HG03175 (cell line): ENCODE results near the gene SLC9A9.

Experiments used
- ATAC-seq: cut with Tn5 transposase; IDR thresholded peaks from one replicate; pipeline ENCODE4 v1.9.1; 2021; ENCODE audit warnings: mild to moderate bottlenecking, moderate library complexity; ENCODE audit not compliant: unreplicated experiment

Gene SLC9A9

DNA sequence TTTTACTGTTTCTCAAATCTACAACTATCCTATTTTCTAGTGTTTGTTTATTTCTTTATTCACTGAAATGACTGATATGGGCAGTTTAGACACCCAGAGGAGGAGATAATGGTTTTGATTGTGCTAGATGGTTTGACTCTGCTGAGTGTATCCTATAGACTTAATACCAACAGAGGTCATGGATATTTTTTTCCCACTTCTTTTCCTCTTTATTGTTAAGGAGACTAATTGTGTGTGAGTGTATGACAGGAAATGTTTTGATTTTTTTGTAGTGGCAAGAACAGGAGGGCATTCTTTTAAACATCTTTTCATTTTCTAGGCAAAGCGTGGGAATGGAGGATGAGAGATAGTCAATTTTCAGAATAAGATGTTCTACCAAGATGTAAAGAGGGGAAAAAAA lies 505.2 kb downstream of the SLC9A9 start:
- ATAC-seq, result no peak

DNA sequence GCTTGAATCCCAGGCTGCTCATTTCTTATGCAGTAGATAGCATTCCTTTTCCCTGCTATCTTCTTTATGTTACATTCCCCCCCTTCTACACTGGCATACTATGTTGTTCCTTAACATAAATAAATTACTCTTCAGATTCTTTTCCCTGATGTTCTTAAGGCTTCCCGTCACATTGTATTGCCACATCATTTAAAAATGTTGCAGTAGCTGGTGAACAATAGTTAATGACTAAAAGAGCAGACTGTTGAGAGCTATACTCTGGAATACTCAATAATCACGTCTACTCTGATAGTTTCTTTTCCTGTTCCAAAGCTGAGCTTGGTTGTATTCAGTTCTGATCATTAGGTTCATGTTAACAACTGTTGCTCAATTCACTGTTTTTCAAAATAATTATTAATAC lies 508.8 kb downstream of the SLC9A9 start:
- no peak for ATAC-seq

DNA sequence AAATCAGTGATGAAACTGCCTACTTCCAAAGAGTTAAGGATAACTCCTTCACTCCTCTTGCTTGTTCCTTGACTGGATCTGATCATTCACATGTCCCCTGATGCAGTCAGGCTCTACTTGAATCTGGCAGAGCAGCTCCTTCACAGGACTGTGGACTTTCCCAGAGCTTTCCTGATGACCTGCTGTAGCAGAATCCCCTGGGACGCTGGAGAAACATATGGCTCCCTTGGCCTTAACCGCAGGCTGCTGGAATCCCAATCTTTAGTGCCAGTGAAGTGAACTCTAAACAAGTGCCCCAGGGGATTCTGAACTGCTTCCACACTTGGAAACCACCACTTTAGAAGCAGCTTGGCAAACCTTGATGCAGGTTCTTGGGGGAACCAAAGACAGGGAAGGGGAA lies 510.9 kb downstream of the SLC9A9 start:
- ATAC-seq, result no peak

DNA sequence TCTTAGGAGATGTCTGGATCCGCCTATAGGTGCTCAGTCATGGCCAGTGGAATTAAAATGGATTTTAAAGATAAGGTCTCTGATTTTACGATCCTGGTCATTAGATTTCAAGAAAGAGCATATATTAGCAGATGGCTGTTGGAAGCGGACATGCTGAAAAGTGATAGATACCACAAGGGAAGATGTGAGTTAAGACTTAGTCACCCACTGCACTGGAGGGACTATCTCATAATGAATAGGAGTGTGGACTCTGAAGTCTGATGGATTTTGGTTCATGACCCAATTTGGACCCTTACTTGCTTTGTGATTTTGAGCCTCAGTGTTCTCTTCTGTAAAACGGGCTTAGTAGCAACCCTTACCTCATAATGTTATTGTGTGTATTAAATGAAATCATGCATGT lies 514.0 kb downstream of the SLC9A9 start:
- ATAC-seq, result no peak

DNA sequence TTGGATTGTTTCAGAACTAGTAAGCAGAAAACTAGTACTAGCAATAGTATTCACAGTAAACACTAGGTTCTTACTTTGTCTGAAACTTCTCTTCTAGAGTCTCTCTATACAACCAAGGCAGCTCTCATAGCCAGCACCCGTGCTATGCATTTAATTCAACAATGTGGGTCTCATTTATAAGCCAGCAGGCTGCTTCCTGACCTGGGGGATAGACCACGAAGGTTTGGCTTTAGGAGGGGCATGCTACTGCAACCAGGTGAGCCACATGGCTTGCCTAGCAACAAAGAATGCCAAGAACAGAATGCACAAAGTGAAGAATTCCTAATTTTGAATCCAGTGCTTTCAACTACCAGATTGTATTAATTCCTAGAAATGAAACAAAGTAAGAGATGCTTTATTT lies 514.9 kb downstream of the SLC9A9 start:
- no peak for ATAC-seq

DNA sequence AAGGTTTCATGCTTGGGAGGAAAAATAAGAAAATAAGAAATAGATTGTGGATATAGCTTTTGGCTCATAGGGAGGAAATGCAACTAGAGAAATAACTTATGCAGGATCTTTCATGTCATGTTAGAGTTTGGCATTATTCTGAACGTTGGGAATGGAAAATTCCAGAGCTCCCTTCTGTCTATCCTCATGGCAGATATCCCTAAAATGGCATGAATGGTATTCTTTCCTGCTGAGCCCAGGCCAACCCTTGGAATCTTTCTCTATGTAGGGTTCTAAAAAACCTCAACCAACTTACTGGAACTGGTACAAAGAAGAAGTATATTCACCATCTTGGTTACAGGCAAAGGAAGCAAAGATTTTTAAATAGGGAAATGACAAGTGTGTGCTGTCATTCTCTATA lies 516.2 kb downstream of the SLC9A9 start:
- no peak for ATAC-seq

DNA sequence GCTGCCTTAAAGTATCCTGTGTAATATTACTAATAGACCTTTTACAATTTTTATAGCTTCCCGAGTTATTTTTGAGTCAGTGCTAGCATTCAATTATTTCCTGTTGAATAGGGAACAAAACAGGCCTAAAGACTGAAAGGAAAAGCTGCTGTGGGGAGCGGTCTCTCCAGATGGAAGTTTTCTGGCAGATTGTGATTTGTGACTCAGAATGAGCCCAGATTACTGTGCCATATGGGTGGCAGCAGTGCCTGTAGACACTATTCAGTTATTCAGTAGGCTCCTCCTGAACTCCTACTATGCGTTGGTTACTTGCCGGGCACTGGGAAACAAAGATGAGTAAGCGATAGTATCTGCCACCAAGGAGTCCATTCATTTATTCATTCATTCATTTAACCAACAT lies 516.9 kb downstream of the SLC9A9 start:
- ATAC-seq, result no peak

DNA sequence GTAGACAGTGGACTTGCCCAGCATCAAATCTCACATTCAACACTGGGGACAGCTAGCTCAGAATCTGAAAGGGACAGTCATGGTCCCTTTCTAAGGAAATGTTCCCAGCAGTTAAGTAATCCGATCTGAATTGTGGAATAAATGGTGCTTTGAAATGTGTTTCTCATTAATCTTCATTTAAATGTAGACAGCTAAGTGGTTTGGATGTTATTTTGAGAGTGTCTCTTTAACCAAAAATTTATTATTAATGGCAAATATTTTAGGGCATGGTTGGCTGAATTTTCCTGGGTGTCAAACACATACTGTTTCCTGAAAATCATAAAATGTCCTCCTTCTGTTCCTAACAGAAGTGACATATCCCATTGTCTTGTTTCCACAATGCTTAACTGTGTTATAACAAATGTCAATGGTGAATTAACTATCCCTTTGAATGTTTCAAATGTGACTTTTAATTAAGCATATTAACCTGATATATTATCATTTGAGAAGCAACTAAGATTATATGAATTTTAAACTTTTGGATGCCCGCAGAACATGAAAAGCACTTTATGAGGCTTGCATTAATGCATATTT lies 517.9 kb downstream of the SLC9A9 start:
- no peak for ATAC-seq

DNA sequence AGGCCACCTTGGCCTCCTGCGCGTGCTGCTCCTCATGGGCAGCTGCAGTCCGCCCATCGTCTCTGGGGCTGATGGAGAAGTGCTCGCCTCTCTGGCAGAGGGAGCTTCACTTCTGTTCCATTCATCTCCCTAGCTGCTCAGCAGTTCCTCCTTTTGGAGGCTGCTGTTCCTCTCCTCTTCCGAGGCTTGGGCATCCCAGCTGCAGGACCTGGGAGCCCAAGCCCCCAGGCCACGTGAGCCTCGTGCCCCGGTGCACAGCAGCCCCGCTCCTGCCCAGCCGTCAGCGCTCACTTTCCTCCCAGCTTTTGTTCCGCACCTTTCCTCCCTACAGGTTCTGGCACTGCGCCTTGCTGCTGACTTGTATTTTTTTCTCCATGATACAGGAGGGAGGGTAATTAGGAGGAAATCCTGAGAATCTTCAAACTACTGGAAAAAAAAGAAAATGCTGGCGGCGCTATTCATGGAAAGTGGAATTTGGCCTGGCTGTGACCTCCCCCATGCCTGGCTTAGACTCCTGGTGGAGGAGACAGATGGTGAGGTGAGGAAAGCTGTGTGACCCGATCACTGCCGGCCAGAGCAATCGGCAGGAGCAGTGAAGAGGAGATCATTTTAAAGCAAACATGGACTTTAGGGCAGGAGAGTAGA lies 518.6 kb downstream of the SLC9A9 start:
- ATAC-seq, result no peak

DNA sequence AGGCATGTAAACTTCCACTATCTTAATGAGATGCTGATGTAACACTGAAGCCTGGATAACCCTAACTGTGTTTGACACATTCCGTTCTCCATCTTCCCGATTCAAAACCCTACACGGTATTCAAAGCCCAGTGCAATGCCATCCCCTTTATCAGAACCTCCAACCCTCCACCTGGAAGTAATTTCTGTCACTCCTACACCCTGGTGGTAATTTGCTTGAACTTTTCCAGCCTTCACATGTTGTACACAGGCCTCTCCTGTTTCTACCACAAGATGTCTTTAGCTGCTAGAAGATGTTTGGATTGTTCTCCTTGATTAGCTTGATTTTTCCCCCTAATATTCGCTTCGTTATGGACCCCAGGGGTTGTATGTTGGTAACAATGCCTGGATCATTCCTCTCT lies 519.8 kb downstream of the SLC9A9 start:
- ATAC-seq, result no peak

DNA sequence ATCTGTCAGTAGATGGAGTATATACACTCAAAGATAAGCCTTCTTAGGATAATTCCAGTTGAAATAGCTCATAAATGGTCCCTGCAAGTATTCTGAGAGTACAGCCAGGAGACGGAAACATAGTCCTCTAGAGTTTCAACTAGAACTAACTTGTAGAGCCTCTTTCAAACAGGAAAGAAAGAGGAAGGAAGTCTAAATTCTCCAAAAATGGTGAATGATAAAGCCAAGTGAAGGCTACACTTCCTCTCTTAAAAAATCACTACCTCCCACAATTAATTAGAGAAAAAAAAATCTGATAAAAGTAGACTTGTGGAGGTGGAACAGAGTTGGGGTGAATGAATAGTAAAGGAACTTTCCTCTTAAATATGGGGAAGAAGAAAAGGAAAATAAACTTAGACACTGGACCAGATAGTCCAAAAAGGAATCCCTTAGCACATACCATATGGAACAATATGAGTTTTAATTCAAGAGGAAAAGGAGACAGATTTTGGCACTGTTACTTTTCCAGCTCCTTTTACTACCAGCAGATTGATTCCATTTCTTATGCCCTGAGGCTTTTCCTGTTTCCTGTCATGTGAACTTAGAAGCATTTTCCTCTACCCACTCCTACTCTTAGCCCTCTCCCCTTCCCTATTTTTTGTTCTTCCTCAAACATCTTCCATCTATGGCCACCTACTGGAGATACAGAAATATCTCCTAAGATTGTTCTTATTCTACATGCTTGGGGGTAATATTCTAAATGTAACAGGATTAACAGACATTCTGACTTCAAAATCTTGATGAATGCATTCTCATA lies 521.1 kb downstream of the SLC9A9 start:
- no peak for ATAC-seq

DNA sequence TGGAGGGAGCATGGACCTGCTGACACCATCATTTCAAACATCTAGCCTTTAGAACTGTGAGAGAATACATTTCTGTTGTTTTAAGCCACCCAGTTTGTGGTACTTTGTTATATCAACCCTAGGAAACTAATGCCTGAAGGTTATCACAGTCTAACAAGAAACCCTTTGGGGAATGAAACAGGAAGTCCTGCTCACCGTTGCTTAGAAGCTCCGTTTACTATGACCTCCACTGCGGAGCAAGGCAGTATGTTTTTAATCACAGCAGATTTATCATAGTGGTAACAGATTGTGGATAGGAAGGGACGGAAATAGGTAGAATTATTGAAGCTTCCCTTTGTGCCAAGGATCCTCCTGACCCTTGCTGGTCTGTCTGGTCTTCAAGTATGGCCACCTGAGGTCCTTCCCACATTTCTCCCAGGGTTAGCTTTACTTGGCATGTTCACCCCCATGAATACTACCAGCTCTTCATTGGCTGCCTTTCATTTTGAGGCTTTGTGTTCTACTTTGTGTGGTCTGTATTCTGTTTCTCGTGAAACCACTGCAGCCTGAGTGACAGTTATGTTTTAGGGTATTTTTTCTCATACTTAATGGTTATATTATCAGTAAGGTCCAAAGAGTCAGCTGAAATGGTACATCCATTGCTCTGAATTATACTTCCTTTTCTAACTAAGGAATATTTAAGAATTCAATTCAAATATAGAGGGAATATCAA lies 527.1 kb downstream of the SLC9A9 start:
- ATAC-seq, result no peak

DNA sequence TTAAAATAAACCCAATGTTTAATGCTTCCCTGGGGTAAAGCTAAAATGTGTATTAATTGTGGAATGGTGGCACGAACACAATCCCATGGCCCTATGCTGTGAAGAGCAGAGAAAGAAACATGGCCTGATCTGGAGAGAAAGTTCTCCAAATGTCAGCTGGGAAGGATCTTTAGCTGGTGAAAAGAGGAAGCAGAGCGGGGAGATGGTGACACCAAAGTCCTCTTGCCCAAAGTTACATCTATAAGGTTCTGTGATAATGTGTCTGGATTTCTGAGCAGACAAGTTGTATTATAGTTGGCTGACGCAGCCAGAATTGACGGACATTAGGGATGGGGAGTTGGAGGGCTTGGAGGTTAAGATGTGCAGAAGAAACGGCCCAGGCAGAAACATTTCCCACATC lies 532.5 kb downstream of the SLC9A9 start:
- no peak for ATAC-seq

DNA sequence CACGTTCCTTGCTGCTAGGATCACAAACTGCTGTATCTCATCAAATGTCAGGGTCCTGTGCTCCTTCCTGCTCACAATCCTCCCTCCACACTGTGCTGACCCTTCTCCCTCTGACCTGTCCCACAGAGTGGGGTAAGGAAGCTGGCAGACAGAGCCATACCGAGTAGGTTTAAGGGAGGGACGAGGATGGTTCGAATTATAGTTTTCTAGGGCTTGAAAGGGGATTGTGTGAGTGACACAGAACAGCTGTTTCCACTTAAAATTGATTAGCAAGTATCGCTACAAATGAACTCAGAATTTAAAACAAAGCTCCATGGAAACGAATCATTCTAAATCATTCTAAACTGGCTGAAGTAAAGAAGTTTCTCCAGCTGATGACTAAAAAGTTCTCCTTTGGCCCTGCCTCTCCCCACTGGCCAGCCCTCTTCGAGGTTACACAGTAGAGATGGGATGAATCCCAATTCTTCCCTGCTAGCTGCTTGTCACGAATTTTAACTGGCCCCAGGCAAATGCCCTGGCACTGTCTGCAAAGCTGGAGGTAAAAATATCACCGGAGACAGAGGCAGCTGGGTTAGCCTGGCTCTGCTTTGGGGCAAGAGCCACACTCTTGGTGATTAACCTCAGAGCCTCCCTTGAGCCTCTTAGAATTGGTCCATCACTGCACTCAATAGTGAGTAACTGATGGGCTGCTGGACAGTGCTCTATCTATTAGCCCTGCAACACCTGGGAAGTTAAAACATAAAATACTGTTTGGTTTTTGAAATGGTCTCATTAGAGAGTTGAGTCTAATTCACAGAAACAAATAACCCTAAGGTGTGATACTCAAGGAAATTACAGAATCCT lies 533.8 kb downstream of the SLC9A9 start:
- no peak for ATAC-seq

DNA sequence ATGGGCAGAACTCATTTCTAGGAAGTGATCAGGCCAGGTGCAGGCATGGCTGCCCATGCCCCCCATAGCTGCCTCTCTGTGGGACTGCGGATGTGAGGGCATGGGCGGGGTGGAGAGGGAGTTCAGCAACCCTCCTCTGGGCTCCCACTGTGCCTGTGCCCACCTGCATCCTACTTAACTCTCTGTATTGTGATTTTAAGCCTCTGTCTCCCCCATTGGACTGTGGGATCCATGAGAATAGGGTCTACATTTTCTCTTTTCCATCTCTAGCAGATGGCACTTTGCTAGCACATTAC lies 534.4 kb downstream of the SLC9A9 start:
- ATAC-seq, result no peak

DNA sequence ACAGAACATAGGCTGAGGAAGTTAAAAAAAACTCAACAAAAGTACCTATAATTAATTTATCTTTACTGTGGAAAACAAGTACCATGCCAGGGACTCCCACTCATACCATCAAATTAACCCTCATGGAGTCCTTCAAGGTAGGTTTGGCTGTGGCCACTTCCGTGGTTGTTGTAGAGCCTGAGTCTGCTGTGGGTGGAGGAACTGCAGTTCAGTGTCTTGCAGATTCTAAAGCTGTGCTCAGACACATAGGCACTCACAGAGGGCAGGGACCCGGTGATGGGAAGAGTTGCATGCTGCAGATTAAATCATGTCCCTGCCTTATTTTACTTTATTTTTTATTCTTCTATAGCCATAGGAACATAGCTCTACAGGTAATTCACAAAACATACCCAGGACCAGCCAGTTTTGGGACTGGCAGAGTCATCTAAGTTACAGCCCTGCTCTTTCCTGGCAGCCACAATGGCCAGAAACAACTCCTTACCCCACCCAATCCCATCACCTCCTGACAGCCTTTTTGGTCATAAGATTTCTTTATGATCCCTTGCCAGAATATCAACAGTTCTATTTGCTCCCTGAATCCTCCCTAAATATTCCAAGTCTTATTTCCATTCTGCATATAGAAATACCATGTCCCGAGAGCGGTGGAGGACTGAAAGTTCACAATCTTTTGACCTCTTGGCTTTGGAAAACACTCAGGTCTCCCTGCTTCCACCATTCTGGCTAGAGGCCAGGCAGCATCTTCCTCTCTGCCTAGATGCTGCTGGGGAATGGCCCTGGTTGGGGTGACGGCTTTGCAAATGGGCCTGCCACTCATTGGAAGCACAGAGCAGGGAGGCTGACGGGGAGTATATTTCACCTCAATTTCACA lies 535.0 kb downstream of the SLC9A9 start:
- ATAC-seq, result no peak

DNA sequence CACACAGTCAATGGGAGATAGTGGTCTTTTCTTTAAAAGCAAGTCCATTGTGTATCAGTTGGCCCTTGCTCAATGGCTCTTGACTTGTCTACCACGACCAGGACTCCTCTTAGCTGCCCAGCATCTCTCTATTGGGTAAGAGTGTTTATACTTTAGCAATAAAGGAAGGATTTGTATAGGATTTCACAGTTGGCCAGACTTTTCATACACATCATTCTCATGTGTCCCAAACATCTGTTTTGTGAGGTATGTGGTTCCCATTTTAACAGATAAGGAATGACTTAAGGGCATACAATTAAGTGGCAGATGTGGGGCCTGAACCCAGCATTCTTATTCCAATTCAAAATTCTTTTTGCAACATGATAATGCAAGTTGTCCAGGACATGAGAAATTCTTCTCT lies 537.2 kb downstream of the SLC9A9 start:
- ATAC-seq, result no peak

DNA sequence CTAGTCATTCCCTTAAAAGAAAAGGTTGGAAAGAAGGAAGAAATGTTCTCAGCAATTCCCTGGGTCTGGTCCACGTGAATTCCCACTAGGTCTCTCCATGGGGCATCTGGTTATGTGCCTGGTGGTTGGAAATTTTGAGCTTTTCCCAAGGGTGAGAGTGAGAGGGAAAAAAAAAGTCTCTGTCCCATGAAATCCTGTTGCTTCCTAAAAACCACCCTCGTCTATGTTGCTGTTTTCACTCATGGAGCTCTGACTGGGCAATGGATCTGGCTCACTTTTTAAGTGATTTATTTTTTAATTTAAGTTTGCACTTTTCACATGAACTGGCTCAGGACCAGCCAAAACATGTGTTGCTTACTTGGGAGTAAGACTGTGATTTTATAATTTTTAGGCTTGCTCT lies 538.6 kb downstream of the SLC9A9 start:
- no peak for ATAC-seq

DNA sequence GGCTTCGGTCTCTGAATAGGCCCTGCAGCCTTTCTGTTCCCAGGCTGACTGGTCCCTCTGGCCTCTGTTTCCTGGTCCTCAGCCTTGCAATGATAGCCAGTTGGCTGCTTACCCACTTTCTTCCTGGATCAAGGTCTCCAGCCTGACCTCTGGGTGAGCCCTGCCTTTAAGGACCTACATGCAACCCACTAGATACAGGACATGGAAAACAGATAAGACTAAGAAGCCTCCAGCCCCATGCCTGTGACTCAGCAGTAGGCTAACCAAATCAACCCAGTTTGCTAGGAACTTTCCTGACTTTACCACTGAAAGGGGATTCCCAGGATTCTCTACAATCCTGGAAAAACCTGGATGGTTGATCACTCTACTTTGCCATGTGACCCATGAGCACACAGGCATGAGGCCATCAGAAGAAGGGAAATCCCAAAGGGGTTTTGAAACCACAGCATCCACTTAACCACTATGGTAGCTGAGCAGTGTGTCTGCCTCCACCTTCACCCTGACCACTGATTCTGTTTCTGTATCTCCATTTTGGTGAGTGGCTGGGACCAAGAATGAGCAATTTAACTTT lies 540.6 kb downstream of the SLC9A9 start:
- no peak for ATAC-seq

DNA sequence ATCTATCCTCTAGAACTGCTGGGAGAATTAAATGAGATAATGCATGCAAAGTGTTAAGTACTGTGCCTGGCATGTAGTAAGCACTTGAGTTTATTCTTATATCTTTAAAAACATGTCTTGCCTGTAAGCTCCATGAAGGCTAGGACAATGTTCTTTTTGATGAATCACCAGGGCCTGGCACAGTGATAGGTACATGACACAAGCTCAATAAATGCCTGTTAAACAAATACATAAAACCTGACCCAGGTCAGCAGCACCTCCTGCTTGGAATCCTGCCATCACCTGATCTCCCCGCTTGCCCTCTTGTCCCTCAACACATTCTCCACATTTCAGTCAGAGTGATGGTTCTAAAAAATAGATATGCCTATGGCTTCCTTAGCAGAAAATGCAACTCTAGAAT lies 541.9 kb downstream of the SLC9A9 start:
- no peak for ATAC-seq
